BJ (cell line): ENCODE results near the gene PDCD4. TPM values are rescaled to one million over a fixed set of nuclear protein-coding genes. Genes with fewer than 3 reads are reported as not detected.
A peak's percentile ranks its signal among the peaks of the same experiment; 100 is the strongest.
"Not testable (repeated sequence)": the region's sequence is repeated elsewhere in the genome, so short reads cannot be mapped to it uniquely, and the experiment has no call there.

Source experiments
- CTCF ChIA-PET: fragments of 350-600 bp; formaldehyde crosslinking; extraction: SDS; loops from one replicate; lab custom pipeline; 2021; ENCODE audit warnings: antibody characterized with exemption, inconsistent platforms; lab: Yijun Ruan, JAX
- POLR2A ChIA-PET: fragments of 300-600 bp; sonication (Branson Sonifier 250); formaldehyde crosslinking; extraction: SDS; loops from one replicate; lab custom pipeline; 2021; ENCODE audit warnings: antibody characterized with exemption; lab: Charles Lee
- DNase-seq: peaks from one replicate; pipeline ENCODE4 v3.0.0-alpha.2; 2011; ENCODE audit warnings: low read depth
- H3K27me3 ChIP-seq: 2 replicates; pipeline ENCODE4 v1.6.0; 2011; ENCODE audit warnings: low read length; ENCODE audit not compliant: control insufficient read depth, insufficient read depth
- H3K36me3 ChIP-seq: 2 replicates; pipeline ENCODE4 v1.5.1; 2011; ENCODE audit warnings: low read length; ENCODE audit not compliant: control insufficient read depth, insufficient read depth
- H3K4me3 ChIP-seq: 2 replicates; pipeline ENCODE4 v1.5.1; 2011; ENCODE audit warnings: low read depth, mild to moderate bottlenecking, control low read depth, low read length
- CTCF ChIP-seq: IDR thresholded peaks from 2 replicates; pipeline ENCODE4 v1.5.1; 2011; ENCODE audit warnings: low read depth, mild to moderate bottlenecking, control low read depth, inconsistent platforms, low read length, moderate library complexity; ENCODE audit not compliant: insufficient read depth
- polyA plus RNA-seq: library from polyadenylated mRNA; depleted of rRNA; stranded (reverse); fragments of >200 nt; gene quantifications from 2 replicates; pipeline ENCODE4 v1.2.3, GENCODE V29; 2011

The PDCD4 gene
- polyA plus RNA-seq, 1 experiment: 22.0 TPM

- ChIA-PET POLR2A (interaction anchor here (0.6 to 0.9 kb wide), 2 partner anchors 10 to 496 kb away, joined by 3 to 8 read pairs; no protein-coding TSS in a partner anchor), CTCF (interaction anchor here (1.2 kb wide), 1 partner anchor 121 kb away, joined by 3 read pairs; no protein-coding TSS in a partner anchor)
- no peak for DNase-seq
- H3K36me3 ChIP-seq: no peaks in the 10 kb centered on the region
- H3K4me3 ChIP-seq: no peak overlapping the region
- H3K27me3 ChIP-seq: no peaks in the 10 kb centered on the region
- no peak for TF ChIP-seq CTCF
These were observed 42.7 kb downstream of the PDCD4 start for GRCh38 chr10:110914431-110914830.

GRCh38 chr10:110915035-110915434 is 43.3 kb downstream of the PDCD4 start:
- CTCF ChIA-PET: no interaction called here
- no peak for TF ChIP-seq CTCF
- POLR2A ChIA-PET: no interaction called here
- Histone ChIP-seq H3K4me3 (no peak overlapping the region), H3K36me3 (no peaks in the 10 kb centered on the region), H3K27me3 (no peaks in the 10 kb centered on the region)
- DNase-seq: no peak

DNA sequence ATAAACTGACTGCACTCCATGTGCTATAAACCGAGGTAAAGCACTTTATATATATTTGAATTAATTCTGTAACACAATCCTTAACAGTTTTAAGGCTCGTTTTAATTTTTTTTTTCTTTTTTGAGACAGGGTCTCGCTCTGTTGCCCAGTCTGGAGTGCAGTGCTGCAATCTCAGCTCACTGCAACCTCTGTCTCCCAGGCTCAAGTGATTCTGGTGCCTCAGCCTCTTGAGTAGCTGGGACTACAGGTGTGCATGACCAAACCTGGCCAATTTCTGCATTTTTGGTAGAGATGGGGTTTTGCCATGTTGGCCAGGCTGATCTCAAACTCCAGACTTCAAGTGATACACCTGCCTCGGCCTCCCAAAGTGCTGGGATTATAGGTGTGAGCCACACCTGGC is 43.9 kb downstream of the PDCD4 start:
- POLR2A ChIA-PET, DNase-seq, H3K27me3 ChIP-seq, H3K4me3 ChIP-seq, H3K36me3 ChIP-seq: not testable (repeated sequence)
- CTCF ChIA-PET: interaction anchor here (1.5 kb wide), 1 partner anchor 13 kb away, joined by 5 read pairs; no protein-coding TSS in a partner anchor

GRCh38 chr10:110916554-110917346 is 45.0 kb downstream of the PDCD4 start:
- H3K27me3 ChIP-seq: no peaks in the 10 kb centered on the region
- peak; percentile 88 for DNase-seq
- no peaks in the 10 kb centered on the region for H3K36me3 ChIP-seq
- ChIA-PET CTCF (interaction anchor here (1.0 to 1.5 kb wide), 4 partner anchors 14 to 170 kb away, joined by 4 to 5 read pairs (median 4); no protein-coding TSS in a partner anchor), POLR2A (interaction anchor here (0.6 to 0.7 kb wide), 2 partner anchors 167 to 228 kb away, joined by 5 to 19 read pairs; no protein-coding TSS in a partner anchor)
- no peak overlapping the region for H3K4me3 ChIP-seq
- TF ChIP-seq CTCF: no peak

DNA sequence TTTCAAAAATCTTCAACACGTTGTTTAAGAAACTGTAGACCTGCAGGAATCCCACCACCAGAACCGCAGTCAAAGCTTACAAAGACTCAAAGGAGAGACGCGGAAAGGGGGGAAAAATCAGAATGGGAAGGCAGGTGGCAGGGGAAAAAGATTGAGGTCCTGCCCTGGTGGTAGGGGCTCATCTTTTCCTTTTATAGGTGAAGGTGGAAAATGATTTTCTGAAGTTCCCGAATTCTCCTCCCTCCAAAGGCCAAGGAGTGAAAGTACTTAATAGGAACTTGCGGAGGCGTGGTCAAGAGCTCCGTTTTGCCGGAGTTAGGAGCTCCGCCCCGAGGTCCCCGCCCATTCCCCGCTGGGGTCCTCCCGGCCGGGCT is 46.5 kb downstream of the PDCD4 start:
- CTCF ChIA-PET: interaction anchor here (0.6 to 2.0 kb wide), 5 partner anchors 9 to 115 kb away, joined by 3 to 5 read pairs (median 4); no protein-coding TSS in a partner anchor
- POLR2A ChIA-PET: interaction anchor here (0.5 to 0.7 kb wide), 4 partner anchors 79 to 613 kb away, joined by 3 to 7 read pairs (median 4); partner anchors contain the start of gene SMNDC1
- peak; percentile 82 for DNase-seq
- Histone ChIP-seq H3K4me3 (peak overlapping the region; percentile 67), H3K27me3 (no peaks in the 10 kb centered on the region), H3K36me3 (no peaks in the 10 kb centered on the region)
- 0 out of 2 replicates have a peak, but pooled peaks have one; percentile 4 for TF ChIP-seq CTCF
